KBM-7 (cell line): ENCODE measurements around the gene PDE1C.
"Not testable (repeated sequence)": the region's sequence is repeated elsewhere in the genome, so short reads cannot be mapped to it uniquely, and the experiment has no call there.

Experiments
- DNase-seq: peaks from one replicate; pipeline ENCODE4 v3.0.0-alpha.2; 2015
- in situ Hi-C: fragments of 300-500 bp; cut with MboI; formaldehyde crosslinking; loops from 2 replicates; pipeline ENCODE4 v1.14.3; 2020; ENCODE audit warnings: low sequenced_read_pairs, low pct_unique_long_range_greater_than_20kb, mixed read lengths

Gene PDE1C

DNA sequence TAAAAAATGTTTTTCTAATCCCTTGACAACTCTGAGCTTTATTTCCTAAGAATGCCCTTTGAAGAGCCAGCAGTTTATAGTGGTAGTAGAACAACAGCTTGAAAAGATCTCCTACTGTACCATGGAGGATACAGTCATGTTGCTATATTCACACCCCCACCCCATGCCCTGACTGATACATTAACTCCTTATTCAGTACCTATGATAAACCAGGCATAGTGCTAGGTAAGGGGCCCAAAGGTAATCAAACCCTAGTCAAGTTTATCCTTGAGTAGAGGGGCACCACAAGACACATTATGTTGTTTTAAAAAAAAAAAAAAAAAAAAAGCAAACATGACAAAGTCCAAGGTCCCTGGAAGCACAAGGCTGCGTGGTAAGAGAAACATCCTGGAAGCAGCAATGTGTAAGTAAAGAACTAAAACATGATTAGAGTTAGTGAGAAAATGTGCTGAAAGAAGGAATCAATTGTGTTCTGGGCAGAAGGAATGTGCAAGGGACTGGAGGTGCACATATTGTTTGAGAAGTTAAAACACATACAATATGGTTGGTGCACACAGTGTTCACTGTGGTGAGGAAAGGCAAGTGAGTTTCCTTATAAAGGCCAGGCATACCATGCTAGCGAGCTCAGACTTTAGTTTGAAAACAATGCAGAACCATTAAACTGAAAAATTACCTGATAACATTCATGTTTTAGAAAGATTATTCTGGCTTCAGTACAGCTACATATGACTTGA lies 51.2 kb downstream of the PDE1C start:
- DNase-seq = no peak
- in situ Hi-C loops = no loop called here

GRCh38 chr7:32015133-32015532 lies 55.1 kb downstream of the PDE1C start:
- DNase-seq = no peak
- in situ Hi-C loops = no loop called here

GRCh38 chr7:32013471-32013870 lies 56.7 kb downstream of the PDE1C start:
- in situ Hi-C loops = not testable (repeated sequence)

GRCh38 chr7:32005577-32005976 lies 64.6 kb downstream of the PDE1C start:
- no peak for DNase-seq
- in situ Hi-C loops = no loop called here

More at GRCh38 chr7:32013471-32013870, 56.7 kb downstream of the PDE1C start:
- DNase-seq = not testable (repeated sequence)

- DNase-seq = no peak
- in situ Hi-C loops = no loop called here
Observed at GRCh38 chr7:32001948-32002347, 68.3 kb downstream of the PDE1C start.

- in situ Hi-C loops = no loop called here
- DNase-seq = no peak
Observed at GRCh38 chr7:31997423-31997822, 72.8 kb downstream of the PDE1C start.

DNA sequence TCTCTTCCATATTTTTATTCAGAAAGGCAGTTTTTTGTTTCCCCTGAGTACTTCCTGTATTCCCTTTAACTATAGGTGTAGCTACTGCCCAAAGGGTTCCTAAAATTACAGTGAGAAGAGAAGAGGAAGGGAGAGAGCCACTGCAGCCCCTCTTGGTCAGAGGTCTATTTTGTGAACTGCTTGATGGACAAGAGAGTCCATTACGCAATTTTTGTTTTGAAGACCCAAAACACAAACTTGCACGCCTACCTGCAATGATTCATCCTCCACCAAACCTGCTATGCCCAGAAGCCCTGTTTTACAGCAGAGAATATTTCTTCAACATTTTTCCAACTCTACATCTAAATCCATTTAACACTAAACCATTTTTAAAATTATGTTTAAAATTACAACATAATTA lies 75.1 kb downstream of the PDE1C start:
- in situ Hi-C loops = no loop called here
- peak; percentile 1 for DNase-seq

DNA sequence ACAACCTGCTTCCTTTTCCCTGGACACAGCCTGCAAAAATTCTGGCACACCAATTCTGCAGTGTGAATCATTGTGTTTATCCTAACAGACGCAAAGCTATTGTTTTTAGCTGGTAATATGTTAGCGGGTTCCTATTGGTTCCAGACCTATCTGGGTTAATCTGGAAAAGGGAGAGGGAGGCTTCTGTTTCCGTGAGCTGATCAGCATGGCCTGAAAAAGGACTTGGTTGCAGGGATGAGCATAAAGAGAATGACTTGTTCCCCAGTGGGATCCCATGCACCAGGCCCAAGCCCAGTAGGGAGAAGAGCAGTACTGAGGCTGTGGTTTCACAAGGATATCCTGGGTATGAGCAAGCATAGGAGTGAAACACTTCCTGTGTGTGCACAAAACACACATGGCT lies 78.4 kb downstream of the PDE1C start:
- in situ Hi-C loops = no loop called here
- DNase-seq = no peak

GRCh38 chr7:31991406-31991805 lies 78.8 kb downstream of the PDE1C start:
- in situ Hi-C loops = no loop called here
- no peak for DNase-seq

- DNase-seq = no peak
- in situ Hi-C loops = no loop called here
Observed at GRCh38 chr7:31986878-31987518, 83.2 kb downstream of the PDE1C start.

GRCh38 chr7:31982962-31983361 lies 87.2 kb downstream of the PDE1C start:
- in situ Hi-C loops = no loop called here
- DNase-seq = no peak

DNA sequence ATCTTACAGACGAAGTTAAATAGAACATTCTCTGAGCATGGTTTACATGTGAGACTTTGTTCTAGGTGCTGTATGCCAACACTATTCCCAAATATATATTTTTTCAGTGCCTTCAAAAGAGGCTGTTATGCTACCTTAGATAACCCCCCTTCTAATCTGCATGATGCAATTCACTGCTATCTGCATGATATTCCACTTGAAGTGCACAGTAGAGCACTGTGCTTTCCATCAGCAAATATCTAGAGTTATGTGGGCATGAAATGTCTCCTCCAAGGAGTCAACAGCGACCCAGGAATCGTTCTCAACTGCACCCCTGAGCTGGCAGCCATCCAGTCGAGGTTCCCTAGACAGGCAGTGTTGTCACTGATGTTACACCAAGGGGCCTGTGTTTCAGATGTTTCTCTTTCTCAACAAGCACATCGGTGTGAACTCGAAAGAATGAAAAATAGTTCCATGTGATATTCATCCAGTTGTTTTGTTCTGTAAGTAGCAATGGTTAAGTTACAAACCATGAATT lies 88.3 kb downstream of the PDE1C start:
- in situ Hi-C loops = no loop called here
- DNase-seq = no peak

DNA sequence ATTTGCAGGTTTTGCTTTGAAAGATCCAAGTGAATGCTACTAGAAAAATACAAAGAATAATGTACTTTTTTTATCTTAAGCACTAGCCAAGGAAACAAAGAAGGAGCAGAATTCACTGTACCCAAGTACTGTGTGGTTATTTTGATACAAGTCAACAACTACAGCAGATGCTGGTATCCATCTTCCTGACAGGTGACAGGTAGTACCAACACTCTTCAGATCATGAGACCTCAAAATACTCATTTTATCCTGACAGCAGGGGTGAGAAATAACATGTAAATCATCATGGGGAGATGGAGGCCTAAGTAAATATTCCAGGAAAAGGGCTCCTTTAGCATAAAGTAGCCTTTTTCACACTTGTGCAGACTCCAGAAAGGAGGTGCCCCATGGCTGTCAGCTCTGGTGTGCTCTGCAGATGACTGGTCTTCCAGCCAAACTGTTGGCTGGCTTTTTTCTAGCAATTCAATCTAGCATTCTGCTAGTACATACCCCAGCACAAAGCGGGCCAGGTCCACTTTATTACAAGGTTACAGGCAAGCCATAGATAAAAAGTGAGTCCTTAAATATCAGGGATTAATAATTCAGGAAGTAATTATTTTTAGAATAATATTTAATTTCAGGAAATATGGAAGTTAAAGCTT lies 90.4 kb downstream of the PDE1C start:
- in situ Hi-C loops = no loop called here
- no peak for DNase-seq

- in situ Hi-C loops = no loop called here
- DNase-seq = no peak
Observed at GRCh38 chr7:31975546-31975945, 94.7 kb downstream of the PDE1C start.

DNA sequence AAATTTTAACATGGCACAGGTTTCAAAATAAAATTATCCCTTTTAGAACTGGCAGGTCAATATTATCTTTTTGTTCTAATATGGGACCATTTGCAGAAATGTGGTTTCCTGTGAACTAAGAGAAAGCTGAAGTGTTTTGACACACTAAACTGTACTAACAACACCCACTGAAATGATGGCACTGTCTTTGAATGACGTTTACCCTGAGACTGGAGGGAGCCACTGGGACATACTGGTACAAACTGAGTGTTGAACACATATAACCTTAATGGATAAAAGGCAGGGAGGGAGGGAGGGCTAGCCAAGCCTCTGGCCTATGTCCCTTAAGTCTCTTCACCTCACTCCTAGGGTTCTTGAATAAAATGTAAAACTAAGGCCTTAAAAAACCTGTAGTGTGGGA lies 95.9 kb downstream of the PDE1C start:
- in situ Hi-C loops = no loop called here
- no peak for DNase-seq

- in situ Hi-C loops = no loop called here
- DNase-seq = no peak
Observed at GRCh38 chr7:31971049-31971667, 99.0 kb downstream of the PDE1C start.

- in situ Hi-C loops = no loop called here
- no peak for DNase-seq
Observed at GRCh38 chr7:31970501-31970900, 99.7 kb downstream of the PDE1C start.

GRCh38 chr7:31963569-31964175 lies 106.5 kb downstream of the PDE1C start:
- in situ Hi-C loops = no loop called here
- DNase-seq = no peak

- in situ Hi-C loops = no loop called here
Observed at GRCh38 chr7:31962246-31962645, 108.0 kb downstream of the PDE1C start.

More at GRCh38 chr7:31962246-31962645, 108.0 kb downstream of the PDE1C start:
- DNase-seq = no peak
